Neural cell (in vitro differentiated cells): ENCODE measurements around the gene METAP1D. TPM values are rescaled to one million over a fixed set of nuclear protein-coding genes. Genes with fewer than 3 reads are reported as not detected.

Experiments used
- H2AFZ ChIP-seq: fragments of 200-600, 300-800 bp; sonication (generic), shearing (Covaris generic); 2 replicates; pipeline ENCODE4 v1.6.0; 2014; ENCODE audit warnings: low read depth, mild to moderate bottlenecking, antibody characterized with exemption, low read length, moderate library complexity
- H3F3A ChIP-seq: fragments of 200-600 bp; shearing (Covaris generic); 2 replicates; pipeline ENCODE4 v1.6.1; 2016; ENCODE audit warnings: mild to moderate bottlenecking, moderate library complexity, mixed read lengths, antibody characterized with exemption, low read length; ENCODE audit not compliant: insufficient read depth, poor library complexity, severe bottlenecking
- H3K27ac ChIP-seq: fragments of 200-600, 300-800 bp; sonication (generic), shearing (Covaris generic); 2 replicates; pipeline ENCODE4 v1.5.1; 2014; ENCODE audit warnings: mild to moderate bottlenecking, low read length, moderate library complexity
- H3K27me3 ChIP-seq: fragments of 300-800, 200-600 bp; sonication (generic), shearing (Covaris generic); 2 replicates; pipeline ENCODE4 v1.6.0; 2014; ENCODE audit warnings: mild to moderate bottlenecking, low read depth, low read length, moderate library complexity; ENCODE audit not compliant: insufficient read depth
- H3K36me3 ChIP-seq: fragments of 300-800, 200-600 bp; sonication (generic), shearing (Covaris generic); 2 replicates; pipeline ENCODE4 v1.5.1; 2014; ENCODE audit warnings: mild to moderate bottlenecking, antibody characterized with exemption, low read length, moderate library complexity; ENCODE audit not compliant: insufficient read depth
- H3K4me2 ChIP-seq: fragments of 300-800, 200-600 bp; sonication (generic), shearing (Covaris generic); 2 replicates; pipeline ENCODE4 v1.6.0; 2014; ENCODE audit warnings: mild to moderate bottlenecking, low read length
- H3K4me3 ChIP-seq: fragments of 300-800, 200-600 bp; sonication (generic), shearing (Covaris generic); 2 replicates; pipeline ENCODE4 v1.5.1; 2014; ENCODE audit warnings: mild to moderate bottlenecking, low read length, moderate library complexity
- H3K79me2 ChIP-seq: fragments of 200-600 bp; shearing (Covaris generic); replicated peaks from 2 replicates; pipeline ENCODE4 v1.6.0; 2014; ENCODE audit warnings: mild to moderate bottlenecking, low read length, moderate library complexity; ENCODE audit not compliant: insufficient read depth
- H3K9ac ChIP-seq: fragments of 300-800, 200-600 bp; sonication (generic), shearing (Covaris generic); 2 replicates; pipeline ENCODE4 v1.6.1; 2016; ENCODE audit warnings: mild to moderate bottlenecking, low read length, mixed read lengths
- H3K9me2 ChIP-seq: fragments of 200-600 bp; shearing (Covaris generic); 2 replicates; pipeline ENCODE4 v1.6.1; 2016; ENCODE audit warnings: mild to moderate bottlenecking, low read length, mixed read lengths; ENCODE audit not compliant: insufficient read depth
- H3K9me3 ChIP-seq: fragments of 200-600, 300-800 bp; sonication (generic), shearing (Covaris generic); 2 replicates; pipeline ENCODE4 v1.6.1; 2016; ENCODE audit warnings: mild to moderate bottlenecking, mixed run types, low read length, moderate library complexity, mixed read lengths
- H4K20me1 ChIP-seq: fragments of 200-600 bp; shearing (Covaris generic); 2 replicates; pipeline ENCODE4 v1.6.1; 2016; ENCODE audit warnings: mild to moderate bottlenecking, mixed run types; ENCODE audit not compliant: insufficient read depth
- POLR2AphosphoS5 ChIP-seq: IDR thresholded peaks from 2 replicates; pipeline ENCODE4 v1.6.1; 2012
- RAD21 ChIP-seq: fragments of 450-650 bp; conservative IDR thresholded peaks from 2 replicates; pipeline ENCODE4 v1.6.1; 2014; ENCODE audit warnings: antibody characterized with exemption, mild to moderate bottlenecking, moderate library complexity
- SMC3 ChIP-seq: fragments of 450-650 bp; conservative IDR thresholded peaks from 2 replicates; pipeline ENCODE4 v1.6.1; 2014; ENCODE audit warnings: antibody characterized with exemption, mild to moderate bottlenecking, moderate library complexity; ENCODE audit not compliant: poor library complexity
- TAF1 ChIP-seq: IDR thresholded peaks from 2 replicates; pipeline ENCODE4 v1.6.1; 2012; ENCODE audit warnings: low read depth
- polyA plus RNA-seq: library from polyadenylated mRNA; depleted of rRNA; stranded (reverse); fragments of >200 nt; gene quantifications from 2 replicates; pipeline ENCODE4 v1.2.3, GENCODE V29; 2014
- TF ChIP-seq, protein P1 (sequence below): IDR thresholded peaks from 2 replicates; pipeline ENCODE4 v1.6.1; 2012; ENCODE audit warnings: borderline replicate concordance

Gene METAP1D
- polyA plus RNA-seq, 1 donor from 2014 or later = 5.4 TPM

DNA sequence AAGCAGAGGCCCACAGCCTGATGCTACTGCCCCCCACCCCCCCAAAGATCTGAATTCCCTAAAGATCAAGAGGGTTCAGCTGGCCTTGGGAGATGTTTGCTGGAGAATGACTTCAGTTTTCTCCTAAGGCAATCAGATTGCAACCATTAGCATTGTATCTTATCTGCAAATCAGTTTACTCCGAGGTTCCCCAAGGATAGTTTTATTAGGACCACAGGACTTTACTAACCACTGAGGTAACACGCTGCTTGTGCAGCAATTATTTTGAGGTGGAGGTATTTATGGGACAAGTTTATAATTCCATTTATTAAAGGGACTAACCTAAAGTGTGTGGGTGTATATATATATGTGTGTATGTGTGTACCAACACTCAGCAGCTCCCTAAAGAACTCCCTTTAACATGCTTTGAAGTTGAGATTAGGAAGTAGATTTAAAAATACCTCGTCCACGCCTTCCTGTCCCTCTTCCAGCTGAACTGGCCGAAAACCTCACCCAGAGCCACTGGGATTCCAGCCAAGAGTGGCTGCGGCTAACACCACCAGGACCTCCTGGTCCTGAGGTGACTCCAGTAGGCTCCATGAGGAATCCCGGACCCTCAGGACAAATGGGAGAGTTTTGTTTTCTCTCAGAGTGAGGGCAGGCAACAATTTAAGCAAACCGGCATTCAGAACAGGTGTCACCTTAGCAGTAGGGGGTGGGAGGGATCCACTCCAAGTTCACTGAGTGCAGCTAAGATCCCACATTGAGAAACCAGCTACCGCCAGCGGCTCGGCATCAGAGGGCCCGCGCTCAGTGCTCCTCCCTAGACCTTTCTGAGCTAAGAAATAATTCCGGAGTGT, 82.6 kb downstream of the METAP1D start:
- Histone ChIP-seq H3K9ac (peak overlapping the region; percentile 92), H3K9me2 (no peaks in the 10 kb centered on the region), H2AFZ (no peak overlapping the region), H3K27ac (peak overlapping the region; percentile 93), H3F3A (peaks cover 11% of the 10 kb centered on the region), H3K27me3 (peaks cover 46% of the 10 kb centered on the region), H3K4me3 (peak overlapping the region; percentile 85), H3K4me2 (peak overlapping the region; percentile 60), H3K36me3 (no peaks in the 10 kb centered on the region), H3K9me3 (peaks cover 4% of the 10 kb centered on the region), H3K79me2 (peaks cover 90% of the 10 kb centered on the region), H4K20me1 (no peaks in the 10 kb centered on the region)
- TF ChIP-seq, protein P1, sequence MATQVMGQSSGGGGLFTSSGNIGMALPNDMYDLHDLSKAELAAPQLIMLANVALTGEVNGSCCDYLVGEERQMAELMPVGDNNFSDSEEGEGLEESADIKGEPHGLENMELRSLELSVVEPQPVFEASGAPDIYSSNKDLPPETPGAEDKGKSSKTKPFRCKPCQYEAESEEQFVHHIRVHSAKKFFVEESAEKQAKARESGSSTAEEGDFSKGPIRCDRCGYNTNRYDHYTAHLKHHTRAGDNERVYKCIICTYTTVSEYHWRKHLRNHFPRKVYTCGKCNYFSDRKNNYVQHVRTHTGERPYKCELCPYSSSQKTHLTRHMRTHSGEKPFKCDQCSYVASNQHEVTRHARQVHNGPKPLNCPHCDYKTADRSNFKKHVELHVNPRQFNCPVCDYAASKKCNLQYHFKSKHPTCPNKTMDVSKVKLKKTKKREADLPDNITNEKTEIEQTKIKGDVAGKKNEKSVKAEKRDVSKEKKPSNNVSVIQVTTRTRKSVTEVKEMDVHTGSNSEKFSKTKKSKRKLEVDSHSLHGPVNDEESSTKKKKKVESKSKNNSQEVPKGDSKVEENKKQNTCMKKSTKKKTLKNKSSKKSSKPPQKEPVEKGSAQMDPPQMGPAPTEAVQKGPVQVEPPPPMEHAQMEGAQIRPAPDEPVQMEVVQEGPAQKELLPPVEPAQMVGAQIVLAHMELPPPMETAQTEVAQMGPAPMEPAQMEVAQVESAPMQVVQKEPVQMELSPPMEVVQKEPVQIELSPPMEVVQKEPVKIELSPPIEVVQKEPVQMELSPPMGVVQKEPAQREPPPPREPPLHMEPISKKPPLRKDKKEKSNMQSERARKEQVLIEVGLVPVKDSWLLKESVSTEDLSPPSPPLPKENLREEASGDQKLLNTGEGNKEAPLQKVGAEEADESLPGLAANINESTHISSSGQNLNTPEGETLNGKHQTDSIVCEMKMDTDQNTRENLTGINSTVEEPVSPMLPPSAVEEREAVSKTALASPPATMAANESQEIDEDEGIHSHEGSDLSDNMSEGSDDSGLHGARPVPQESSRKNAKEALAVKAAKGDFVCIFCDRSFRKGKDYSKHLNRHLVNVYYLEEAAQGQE = peak; percentile 10
- TF ChIP-seq SMC3 (no peak), TAF1 (no peak)

DNA sequence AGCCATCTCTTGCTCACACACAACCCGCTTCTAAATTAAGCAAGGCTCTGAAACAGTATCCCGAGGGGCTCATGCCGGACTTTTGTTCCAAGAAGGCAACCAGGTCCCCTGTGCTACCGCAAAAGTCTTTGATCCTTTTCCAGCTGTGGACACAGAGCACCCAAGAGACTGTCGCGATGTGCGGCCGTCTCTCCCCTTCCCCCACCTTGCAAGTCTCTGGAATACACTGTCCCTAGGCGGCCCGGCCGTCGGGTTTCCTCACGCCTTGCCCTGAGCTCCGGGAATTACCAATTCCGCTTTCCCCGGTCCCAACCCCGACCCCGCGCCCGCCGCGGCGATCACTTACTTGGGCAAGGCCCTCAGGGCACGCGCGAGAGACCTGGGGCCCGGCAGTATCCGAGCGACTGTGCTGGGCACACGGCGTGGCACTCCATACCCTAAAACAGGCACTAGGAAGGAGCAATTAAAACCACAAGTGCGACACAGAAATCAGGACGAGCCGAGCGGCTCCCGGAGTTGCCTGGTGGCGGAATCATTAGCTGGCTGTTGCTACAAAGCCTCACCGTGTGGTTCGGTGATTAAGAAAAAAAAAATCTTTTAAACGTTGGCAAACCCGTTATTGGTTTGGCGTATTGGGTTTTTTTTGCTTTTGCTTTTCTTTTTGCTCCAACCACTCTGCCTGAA, 83.3 kb downstream of the METAP1D start:
- no peak overlapping the region for H2AFZ ChIP-seq
- H3K9ac ChIP-seq = peak overlapping the region; percentile 92
- H3K27me3 ChIP-seq = peaks cover 46% of the 10 kb centered on the region
- peaks cover 11% of the 10 kb centered on the region for H3F3A ChIP-seq
- no peaks in the 10 kb centered on the region for H4K20me1 ChIP-seq
- H3K9me2 ChIP-seq = no peaks in the 10 kb centered on the region
- H3K27ac ChIP-seq = peak overlapping the region; percentile 93
- peak overlapping the region; percentile 60 for H3K4me2 ChIP-seq
- peak; percentile 5 for TF ChIP-seq RAD21
- TF ChIP-seq POLR2AphosphoS5 = no peak
- TF ChIP-seq TAF1 = peak; percentile 28
- TF ChIP-seq, protein P1 = peak; percentile 22
- H3K79me2 ChIP-seq = peaks cover 90% of the 10 kb centered on the region
- H3K36me3 ChIP-seq = no peaks in the 10 kb centered on the region
- peaks cover 4% of the 10 kb centered on the region for H3K9me3 ChIP-seq
- H3K4me3 ChIP-seq = peak overlapping the region; percentile 85
